Body of pancreas (tissue), 4 donors: ENCODE data around the gene KRTCAP2.

ENCODE experiments used
- POLR2A ChIP-seq, 3 donors: fragments of 450-650 bp; IDR thresholded peaks; one replicate each; pipeline ENCODE4 v1.6.1; 2016; ENCODE audit warnings: antibody characterized with exemption in 3 of 3, mild to moderate bottlenecking in 2 of 3
- TF ChIP-seq, protein P1 (sequence below), 7 experiments: fragments of 450-650 bp in 4 of 7; fragments of 200-600 bp in 3 of 7; sonication (generic) in 3 of 7; IDR thresholded peaks; one replicate each; pipeline ENCODE4 v1.5.1; 2016 to 2019; ENCODE audit warnings: antibody characterized with exemption in 7 of 7

- TF ChIP-seq, protein P1, sequence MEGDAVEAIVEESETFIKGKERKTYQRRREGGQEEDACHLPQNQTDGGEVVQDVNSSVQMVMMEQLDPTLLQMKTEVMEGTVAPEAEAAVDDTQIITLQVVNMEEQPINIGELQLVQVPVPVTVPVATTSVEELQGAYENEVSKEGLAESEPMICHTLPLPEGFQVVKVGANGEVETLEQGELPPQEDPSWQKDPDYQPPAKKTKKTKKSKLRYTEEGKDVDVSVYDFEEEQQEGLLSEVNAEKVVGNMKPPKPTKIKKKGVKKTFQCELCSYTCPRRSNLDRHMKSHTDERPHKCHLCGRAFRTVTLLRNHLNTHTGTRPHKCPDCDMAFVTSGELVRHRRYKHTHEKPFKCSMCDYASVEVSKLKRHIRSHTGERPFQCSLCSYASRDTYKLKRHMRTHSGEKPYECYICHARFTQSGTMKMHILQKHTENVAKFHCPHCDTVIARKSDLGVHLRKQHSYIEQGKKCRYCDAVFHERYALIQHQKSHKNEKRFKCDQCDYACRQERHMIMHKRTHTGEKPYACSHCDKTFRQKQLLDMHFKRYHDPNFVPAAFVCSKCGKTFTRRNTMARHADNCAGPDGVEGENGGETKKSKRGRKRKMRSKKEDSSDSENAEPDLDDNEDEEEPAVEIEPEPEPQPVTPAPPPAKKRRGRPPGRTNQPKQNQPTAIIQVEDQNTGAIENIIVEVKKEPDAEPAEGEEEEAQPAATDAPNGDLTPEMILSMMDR (IDR thresholded peaks at IDR 0.05), result no peak
- no peak for TF ChIP-seq POLR2A (IDR thresholded peaks at IDR 0.05)
Measured at GRCh38 chr1:155130272-155131006, 42.7 kb downstream of the KRTCAP2 start.
